ENCODE results near the gene MARCHF10.

DNA sequence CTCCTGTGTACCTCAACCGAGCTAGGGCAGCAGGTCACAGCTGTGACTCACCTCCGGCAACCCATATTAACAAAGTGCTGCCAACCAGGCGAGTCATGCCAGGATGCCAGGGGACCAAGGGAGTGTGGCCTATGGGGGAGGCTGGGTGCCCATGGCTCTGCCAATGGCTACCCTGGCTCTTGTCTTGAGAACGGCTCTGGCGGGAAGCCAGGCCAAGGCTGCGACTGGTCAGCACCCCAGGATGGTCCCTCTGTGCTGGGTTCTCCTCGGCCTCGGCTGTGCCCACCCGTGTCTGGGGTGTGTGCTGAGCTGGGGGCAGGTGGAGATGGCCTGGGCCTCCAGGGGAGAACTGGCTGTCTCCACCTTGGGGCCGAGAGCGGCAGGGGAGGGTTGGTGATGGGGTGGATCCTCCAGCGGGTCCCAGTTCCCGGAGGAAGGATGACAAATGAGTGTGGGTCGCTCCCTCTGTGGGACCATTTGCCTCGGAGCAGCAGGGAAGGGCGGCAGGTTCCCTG lies 104.8 kb downstream of the MARCHF10 start:
- TF ChIP-seq, protein P1, sequence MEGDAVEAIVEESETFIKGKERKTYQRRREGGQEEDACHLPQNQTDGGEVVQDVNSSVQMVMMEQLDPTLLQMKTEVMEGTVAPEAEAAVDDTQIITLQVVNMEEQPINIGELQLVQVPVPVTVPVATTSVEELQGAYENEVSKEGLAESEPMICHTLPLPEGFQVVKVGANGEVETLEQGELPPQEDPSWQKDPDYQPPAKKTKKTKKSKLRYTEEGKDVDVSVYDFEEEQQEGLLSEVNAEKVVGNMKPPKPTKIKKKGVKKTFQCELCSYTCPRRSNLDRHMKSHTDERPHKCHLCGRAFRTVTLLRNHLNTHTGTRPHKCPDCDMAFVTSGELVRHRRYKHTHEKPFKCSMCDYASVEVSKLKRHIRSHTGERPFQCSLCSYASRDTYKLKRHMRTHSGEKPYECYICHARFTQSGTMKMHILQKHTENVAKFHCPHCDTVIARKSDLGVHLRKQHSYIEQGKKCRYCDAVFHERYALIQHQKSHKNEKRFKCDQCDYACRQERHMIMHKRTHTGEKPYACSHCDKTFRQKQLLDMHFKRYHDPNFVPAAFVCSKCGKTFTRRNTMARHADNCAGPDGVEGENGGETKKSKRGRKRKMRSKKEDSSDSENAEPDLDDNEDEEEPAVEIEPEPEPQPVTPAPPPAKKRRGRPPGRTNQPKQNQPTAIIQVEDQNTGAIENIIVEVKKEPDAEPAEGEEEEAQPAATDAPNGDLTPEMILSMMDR (conservative IDR thresholded peaks at IDR 0.05), result no peak
- TF ChIP-seq EZH2 (IDR thresholded peaks at IDR 0.05; ENCODE audit: low read depth), result no peak
